Keratinocyte (primary cell): ENCODE measurements around the gene USP48. TPM values are rescaled to one million over a fixed set of nuclear protein-coding genes. Genes with fewer than 3 reads are reported as not detected.

ENCODE experiments used
- DNase-seq: peaks from one replicate; pipeline ENCODE4 v3.0.0-alpha.2; 2011; ENCODE audit warnings: low read depth, missing footprints, low spot score
- FAIRE-seq: peaks from 2 replicates; lab custom pipeline; 2011; peaks lifted over from hg19 to GRCh38; lab: Jason Lieb, UNC
- H2AFZ ChIP-seq: 2 replicates; pipeline ENCODE4 v1.6.0; 2012; ENCODE audit warnings: low read length, control low read depth, inconsistent platforms; ENCODE audit not compliant: control insufficient read depth
- H3K27ac ChIP-seq: 2 replicates; pipeline ENCODE4 v1.5.1; 2011; ENCODE audit warnings: low read length; ENCODE audit not compliant: control insufficient read depth, insufficient read depth
- H3K27me3 ChIP-seq: 3 replicates; pipeline ENCODE4 v1.6.0; 2011; ENCODE audit warnings: low read length; ENCODE audit not compliant: control insufficient read depth, insufficient read depth; ENCODE audit errors: extremely low read depth
- H3K36me3 ChIP-seq, 2 experiments: 2 replicates in 1 of 2; 3 replicates in 1 of 2; pipeline ENCODE4 v1.5.1; 2011; ENCODE audit warnings: low read length in 2 of 2, mild to moderate bottlenecking in 1 of 2; ENCODE audit not compliant: control insufficient read depth in 2 of 2, insufficient read depth in 2 of 2; ENCODE audit errors: extremely low read depth in 1 of 2
- H3K4me1 ChIP-seq: 3 replicates; pipeline ENCODE4 v1.5.1; 2011; ENCODE audit warnings: low read length; ENCODE audit not compliant: control insufficient read depth, insufficient read depth; ENCODE audit errors: extremely low read depth
- H3K4me2 ChIP-seq: 3 replicates; pipeline ENCODE4 v1.6.0; 2011; ENCODE audit warnings: low read depth, low read length; ENCODE audit not compliant: control insufficient read depth, insufficient read depth; ENCODE audit errors: extremely low read depth
- H3K4me3 ChIP-seq, 3 experiments: fragments of 200-600 bp in 1 of 3; sonication (generic) in 1 of 3; 2 replicates in 2 of 3; 3 replicates in 1 of 3; pipeline ENCODE4 v1.5.1; 2011 to 2016; ENCODE audit warnings: low read length in 3 of 3, mild to moderate bottlenecking in 3 of 3, control low read depth in 2 of 3, inconsistent platforms in 1 of 3, low read depth in 1 of 3, mixed read lengths in 1 of 3, mixed run types in 1 of 3, moderate library complexity in 1 of 3; ENCODE audit not compliant: control insufficient read depth in 2 of 3, insufficient read depth in 2 of 3; ENCODE audit errors: extremely low read depth in 1 of 3
- H3K79me2 ChIP-seq: 2 replicates; pipeline ENCODE4 v1.6.0; 2012; ENCODE audit warnings: low read length; ENCODE audit not compliant: control insufficient read depth, insufficient read depth
- H3K9ac ChIP-seq: 3 replicates; pipeline ENCODE4 v1.6.0; 2011; ENCODE audit warnings: low read length; ENCODE audit not compliant: control insufficient read depth, insufficient read depth; ENCODE audit errors: extremely low read depth
- H3K9me1 ChIP-seq: 3 replicates; pipeline ENCODE4 v1.6.0; 2011; ENCODE audit warnings: low read length; ENCODE audit not compliant: control insufficient read depth, insufficient read depth; ENCODE audit errors: extremely low read depth
- H3K9me3 ChIP-seq: 2 replicates; pipeline ENCODE4 v1.5.1; 2012; ENCODE audit warnings: low read depth, low read length; ENCODE audit not compliant: control insufficient read depth
- H4K20me1 ChIP-seq: 3 replicates; pipeline ENCODE4 v1.6.0; 2011; ENCODE audit warnings: low read length; ENCODE audit not compliant: control insufficient read depth, insufficient read depth; ENCODE audit errors: extremely low read depth
- EZH2 ChIP-seq: IDR thresholded peaks from one replicate; pipeline ENCODE4 v1.6.1; 2012; ENCODE audit warnings: inconsistent platforms, mild to moderate bottlenecking, low read length, moderate library complexity
- dilution Hi-C: fragments of 300-500 bp; cut with MboI; formaldehyde crosslinking; loops from one replicate; pipeline ENCODE4 v1.7.0; 2020; ENCODE audit warnings: low sequenced_read_pairs; ENCODE audit not compliant: extremely low pct_ligation_motif_present
- polyA plus RNA-seq, 5 experiments: library from polyadenylated mRNA; depleted of rRNA in 3 of 5; stranded (reverse) in 3 of 5; stranded (forward) in 1 of 5; unstranded in 1 of 5; fragments of >200 nt; gene quantifications; 1 replicate in 1 of 5; 2 replicates in 3 of 5; 3 replicates in 1 of 5; pipeline versions ENCODE4 v1.2.1 to v1.2.3, GENCODE V29; 2011 to 2012; ENCODE audit warnings: missing spikeins in 2 of 5, low read depth in 1 of 5, low replicate concordance in 1 of 5
- TF ChIP-seq, protein P1 (sequence below), 3 experiments: IDR thresholded peaks in 1 of 3; conservative IDR thresholded peaks in 1 of 3; optimal IDR thresholded peaks in 1 of 3; 2 replicates in 2 of 3; 3 replicates in 1 of 3; pipeline versions ENCODE3 to v1.5.1; 2011; ENCODE audit warnings: low read length in 3 of 3, mild to moderate bottlenecking in 3 of 3, moderate library complexity in 2 of 3, control low read depth in 1 of 3, inconsistent platforms in 1 of 3; ENCODE audit not compliant: insufficient read depth in 2 of 3; ENCODE audit errors: extremely low read depth in 1 of 3

Gene USP48
- polyA plus RNA-seq, 1 donor (not counting 4 experiments of a cell fraction or from before 2014, with no cell fraction given) = 33.0 TPM

DNA sequence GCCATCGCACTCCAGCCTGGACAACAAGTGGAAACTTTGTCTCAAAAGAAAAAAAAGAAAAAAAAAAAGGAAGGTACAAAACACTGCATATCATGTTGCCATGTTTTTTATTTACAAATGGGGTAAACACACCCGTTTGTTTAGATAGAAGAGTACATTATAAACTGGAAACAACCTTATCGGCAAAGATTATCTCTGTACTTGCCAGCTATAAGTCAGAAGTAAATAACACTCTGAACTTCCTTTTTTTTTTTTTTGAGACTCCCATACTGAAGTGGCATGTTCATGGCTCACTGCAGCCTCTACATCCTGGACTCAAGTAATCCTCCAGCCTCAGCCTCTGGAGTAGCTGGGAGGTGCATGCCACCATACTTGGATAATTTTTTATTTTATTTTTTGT lies 21.9 kb downstream of the USP48 start:
- TF ChIP-seq, protein P1, sequence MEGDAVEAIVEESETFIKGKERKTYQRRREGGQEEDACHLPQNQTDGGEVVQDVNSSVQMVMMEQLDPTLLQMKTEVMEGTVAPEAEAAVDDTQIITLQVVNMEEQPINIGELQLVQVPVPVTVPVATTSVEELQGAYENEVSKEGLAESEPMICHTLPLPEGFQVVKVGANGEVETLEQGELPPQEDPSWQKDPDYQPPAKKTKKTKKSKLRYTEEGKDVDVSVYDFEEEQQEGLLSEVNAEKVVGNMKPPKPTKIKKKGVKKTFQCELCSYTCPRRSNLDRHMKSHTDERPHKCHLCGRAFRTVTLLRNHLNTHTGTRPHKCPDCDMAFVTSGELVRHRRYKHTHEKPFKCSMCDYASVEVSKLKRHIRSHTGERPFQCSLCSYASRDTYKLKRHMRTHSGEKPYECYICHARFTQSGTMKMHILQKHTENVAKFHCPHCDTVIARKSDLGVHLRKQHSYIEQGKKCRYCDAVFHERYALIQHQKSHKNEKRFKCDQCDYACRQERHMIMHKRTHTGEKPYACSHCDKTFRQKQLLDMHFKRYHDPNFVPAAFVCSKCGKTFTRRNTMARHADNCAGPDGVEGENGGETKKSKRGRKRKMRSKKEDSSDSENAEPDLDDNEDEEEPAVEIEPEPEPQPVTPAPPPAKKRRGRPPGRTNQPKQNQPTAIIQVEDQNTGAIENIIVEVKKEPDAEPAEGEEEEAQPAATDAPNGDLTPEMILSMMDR (optimal IDR thresholded peaks at IDR 0.05 in 1 of 3, IDR thresholded peaks at IDR 0.05 in 1 of 3, conservative IDR thresholded peaks at IDR 0.05 in 1 of 3; ENCODE audit: extremely low read depth in 1 of 3, insufficient read depth in 2 of 3, low read length in 3 of 3) = no peak
- no peak for TF ChIP-seq EZH2
- Histone ChIP-seq H4K20me1 (peaks cover 3% of the 10 kb centered on the region), H3K27me3 (no peaks in the 10 kb centered on the region), H3K27ac (no peak overlapping the region), H3K9ac (no peak overlapping the region), H3K4me2 (no peak overlapping the region), H3K4me1 (peaks cover 11% of the 10 kb centered on the region), H3K79me2 (peaks cover 74% of the 10 kb centered on the region), H3K9me1 (no peaks in the 10 kb centered on the region), H3K9me3 (no peaks in the 10 kb centered on the region), H3K36me3 (peaks cover 1 to 6% of the 10 kb centered on the region in 2 experiments), H2AFZ (no peak overlapping the region), H3K4me3 (no peak overlapping the region)
- no peak for FAIRE-seq
- dilution Hi-C loops = no loop called here
- no peak for DNase-seq

DNA sequence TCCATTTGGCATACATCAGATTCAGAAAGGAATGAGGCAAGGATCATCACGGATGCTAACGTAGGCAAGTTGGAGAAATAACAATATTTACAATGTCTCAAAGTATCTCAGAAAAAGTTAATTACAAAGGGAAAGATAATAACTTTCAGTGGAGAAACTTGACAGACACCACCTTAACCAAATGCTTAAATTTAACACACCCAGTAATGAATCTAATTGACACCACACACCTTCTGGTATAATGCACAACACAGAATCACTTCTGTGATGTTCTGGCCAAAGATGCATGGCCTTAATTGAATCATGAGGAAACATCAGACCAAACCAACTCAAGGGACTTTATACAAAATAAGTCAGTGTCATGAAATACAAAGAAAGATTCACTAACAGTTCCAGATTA lies 23.1 kb downstream of the USP48 start:
- Histone ChIP-seq H3K9me1 (no peaks in the 10 kb centered on the region), H3K79me2 (peaks cover 68% of the 10 kb centered on the region), H3K4me3 (no peak overlapping the region), H3K9me3 (no peaks in the 10 kb centered on the region), H3K9ac (no peak overlapping the region), H4K20me1 (peaks cover 3% of the 10 kb centered on the region), H3K4me2 (no peak overlapping the region), H3K4me1 (peaks cover 1% of the 10 kb centered on the region), H2AFZ (no peak overlapping the region), H3K27me3 (no peaks in the 10 kb centered on the region), H3K27ac (no peak overlapping the region), H3K36me3 (peaks cover 1 to 10% of the 10 kb centered on the region in 2 experiments)
- FAIRE-seq (no peak), DNase-seq (no peak)
- TF ChIP-seq EZH2 = no peak
- TF ChIP-seq, protein P1 (optimal IDR thresholded peaks at IDR 0.05 in 1 of 3, IDR thresholded peaks at IDR 0.05 in 1 of 3, conservative IDR thresholded peaks at IDR 0.05 in 1 of 3; ENCODE audit: extremely low read depth in 1 of 3, insufficient read depth in 2 of 3, low read length in 3 of 3) = no peak
- dilution Hi-C loops = no loop called here
